BJ (cell line): ENCODE results near the gene ERCC6L2. TPM values are rescaled to one million over a fixed set of nuclear protein-coding genes. Genes with fewer than 3 reads are reported as not detected.

Experiments
- CTCF ChIA-PET: fragments of 350-600 bp; formaldehyde crosslinking; extraction: SDS; loops from one replicate; lab custom pipeline; 2021; ENCODE audit warnings: antibody characterized with exemption, inconsistent platforms; lab: Yijun Ruan, JAX
- POLR2A ChIA-PET: fragments of 300-600 bp; sonication (Branson Sonifier 250); formaldehyde crosslinking; extraction: SDS; loops from one replicate; lab custom pipeline; 2021; ENCODE audit warnings: antibody characterized with exemption; lab: Charles Lee
- DNase-seq: peaks from one replicate; pipeline ENCODE4 v3.0.0-alpha.2; 2011; ENCODE audit warnings: low read depth
- H3K27me3 ChIP-seq: 2 replicates; pipeline ENCODE4 v1.6.0; 2011; ENCODE audit warnings: low read length; ENCODE audit not compliant: control insufficient read depth, insufficient read depth
- H3K36me3 ChIP-seq: 2 replicates; pipeline ENCODE4 v1.5.1; 2011; ENCODE audit warnings: low read length; ENCODE audit not compliant: control insufficient read depth, insufficient read depth
- H3K4me3 ChIP-seq: 2 replicates; pipeline ENCODE4 v1.5.1; 2011; ENCODE audit warnings: low read depth, mild to moderate bottlenecking, control low read depth, low read length
- CTCF ChIP-seq: IDR thresholded peaks from 2 replicates; pipeline ENCODE4 v1.5.1; 2011; ENCODE audit warnings: low read depth, mild to moderate bottlenecking, control low read depth, inconsistent platforms, low read length, moderate library complexity; ENCODE audit not compliant: insufficient read depth
- polyA plus RNA-seq: library from polyadenylated mRNA; depleted of rRNA; stranded (reverse); fragments of >200 nt; gene quantifications from 2 replicates; pipeline ENCODE4 v1.2.3, GENCODE V29; 2011
- small RNA-seq: library from RNA; depleted of rRNA; stranded (forward); fragments of <200 nt; gene quantifications from one replicate; pipeline ENCODE3, GENCODE V24; 2012; ENCODE audit warnings: low replicate concordance, low read depth; ENCODE audit not compliant: insufficient read length

ERCC6L2 gene
- polyA plus RNA-seq, 1 experiment, result 12.0 TPM

GRCh38 chr9:96014078-96014477 lies 138.6 kb downstream of the ERCC6L2 start:
- ChIA-PET CTCF (interaction anchor here (0.9 kb wide), 1 partner anchor 48 kb away, joined by 3 read pairs; no protein-coding TSS in a partner anchor), POLR2A (no interaction called here)
- no peak overlapping the region for H3K4me3 ChIP-seq
- TF ChIP-seq CTCF, result no peak
- no peaks in the 10 kb centered on the region for H3K27me3 ChIP-seq
- DNase-seq, result no peak
- H3K36me3 ChIP-seq, result no peaks in the 10 kb centered on the region

- peaks cover 7% of the 10 kb centered on the region for H3K27me3 ChIP-seq
- H3K36me3 ChIP-seq, result no peaks in the 10 kb centered on the region
- POLR2A ChIA-PET, result no interaction called here
- TF ChIP-seq CTCF, result no peak
- no peak for DNase-seq
- H3K4me3 ChIP-seq, result no peak overlapping the region
- CTCF ChIA-PET, result interaction anchor here (0.6 kb wide), 1 partner anchor 209 kb away, joined by 3 read pairs; no protein-coding TSS in a partner anchor
Observed at GRCh38 chr9:96015876-96016686, 140.6 kb downstream of the ERCC6L2 start.

Small RNAs within 50 kb of the gene (small RNA-seq; reads per million reads assigned to genes)
- not detected for gene RNA5SP289
- gene RNU2-46P, result not detected
